ENCODE results near the gene TBL3.
"Not testable (repeated sequence)": the region's sequence is repeated elsewhere in the genome, so short reads cannot be mapped to it uniquely, and the experiment has no call there.

TBL3 gene

GRCh38 chr16:1936945-1937479 is 34.8 kb upstream of the TBL3 start:
- H3K9me3 ChIP-seq = no peaks in the 10 kb centered on the region
- peaks cover 40 to 46% (median 46%) of the 10 kb centered on the region in 3 donors for H3K36me3 ChIP-seq
- TF ChIP-seq CTCF (IDR thresholded peaks at IDR 0.05) = no peak
- peaks cover 0 to 4% of the 10 kb centered on the region in 2 donors for H3K27me3 ChIP-seq
- intact Hi-C loops (cut with DNase I; ENCODE audit: low total_unique reads) = no loop called here
- no peak overlapping the region for H3K27ac ChIP-seq
- H3K4me1 ChIP-seq = peaks cover 3 to 13% (median 8%) of the 10 kb centered on the region in 4 donors
- no peak for DNase-seq
- H3K4me3 ChIP-seq = no peak overlapping the region

- Histone ChIP-seq H3K4me1 (peaks cover 6 to 20% (median 13%) of the 10 kb centered on the region in 4 donors), H3K4me3 (no peak overlapping the region), H3K9me3 (no peaks in the 10 kb centered on the region), H3K27ac (no peak overlapping the region), H3K27me3 (no peaks in the 10 kb centered on the region), H3K36me3 (peaks cover 40 to 46% (median 46%) of the 10 kb centered on the region in 3 donors)
- no peak for DNase-seq
- no peak for TF ChIP-seq CTCF (IDR thresholded peaks at IDR 0.05)
- intact Hi-C loops (cut with DNase I; ENCODE audit: low total_unique reads) = no loop called here
Observed at GRCh38 chr16:1938316-1938715, 33.5 kb upstream of the TBL3 start.

- H3K4me3 ChIP-seq = no peak overlapping the region
- no peaks in the 10 kb centered on the region for H3K9me3 ChIP-seq
- H3K36me3 ChIP-seq = peaks cover 40 to 46% (median 46%) of the 10 kb centered on the region in 3 donors
- no peak for TF ChIP-seq CTCF (IDR thresholded peaks at IDR 0.05)
- H3K27ac ChIP-seq = no peak overlapping the region
- intact Hi-C loops (cut with DNase I; ENCODE audit: low total_unique reads) = no loop called here
- peaks cover 6 to 20% (median 14%) of the 10 kb centered on the region in 4 donors for H3K4me1 ChIP-seq
- no peaks in the 10 kb centered on the region for H3K27me3 ChIP-seq
- no peak for DNase-seq
Observed at GRCh38 chr16:1938910-1939309, 32.9 kb upstream of the TBL3 start.

GRCh38 chr16:1939833-1940232 is 32.0 kb upstream of the TBL3 start:
- H3K27ac ChIP-seq = not testable (repeated sequence)
- peaks cover 6 to 21% (median 14%) of the 10 kb centered on the region in 4 donors for H3K4me1 ChIP-seq

GRCh38 chr16:1940273-1941161 is 31.3 kb upstream of the TBL3 start:
- Histone ChIP-seq H3K36me3 (peaks cover 40 to 46% (median 46%) of the 10 kb centered on the region in 3 donors), H3K4me3 (no peak overlapping the region), H3K27me3 (no peaks in the 10 kb centered on the region), H3K4me1 (peaks cover 6 to 21% (median 14%) of the 10 kb centered on the region in 4 donors), H3K27ac (no peak overlapping the region), H3K9me3 (no peaks in the 10 kb centered on the region)
- intact Hi-C loops (cut with DNase I; ENCODE audit: low total_unique reads) = no loop called here
- DNase-seq = no peak
- no peak for TF ChIP-seq CTCF (IDR thresholded peaks at IDR 0.05)

More at GRCh38 chr16:1939833-1940232, 32.0 kb upstream of the TBL3 start:
- peaks cover 40 to 46% (median 46%) of the 10 kb centered on the region in 3 donors for H3K36me3 ChIP-seq
- H3K27me3 ChIP-seq; H3K4me3 ChIP-seq; H3K9me3 ChIP-seq; DNase-seq; intact Hi-C loops (cut with DNase I; ENCODE audit: low total_unique reads): not testable (repeated sequence)

Data from tibial artery (tissue), 4 donors.